Fibroblast of lung (primary cell): ENCODE results near the gene CYP4V2. TPM values are rescaled to one million over a fixed set of nuclear protein-coding genes. Genes with fewer than 3 reads are reported as not detected.

ENCODE experiments used
- DNase-seq, 2 donors: peaks; one replicate each; pipeline versions ENCODE4 v3.0.0 to v3.0.0-alpha.2; 2010; ENCODE audit warnings: low read depth in 2 of 2
- H2AFZ ChIP-seq: 2 replicates; pipeline ENCODE4 v1.5.1; 2012; ENCODE audit warnings: low read length, control low read depth, inconsistent platforms
- H3K27ac ChIP-seq: 2 replicates; pipeline ENCODE4 v1.5.1; 2011; ENCODE audit warnings: low read length, control low read depth; ENCODE audit not compliant: insufficient read depth
- H3K27me3 ChIP-seq: 2 replicates; pipeline ENCODE4 v1.5.1; 2011; ENCODE audit warnings: mild to moderate bottlenecking, low read length; ENCODE audit not compliant: control insufficient read depth, insufficient read depth
- H3K36me3 ChIP-seq: 2 replicates; pipeline ENCODE4 v1.5.1; 2011; ENCODE audit warnings: low read length; ENCODE audit not compliant: control insufficient read depth, insufficient read depth
- H3K4me1 ChIP-seq: 2 replicates; pipeline ENCODE4 v1.5.1; 2011; ENCODE audit warnings: low read length; ENCODE audit not compliant: control insufficient read depth, insufficient read depth; ENCODE audit errors: extremely low read depth
- H3K4me2 ChIP-seq: 2 replicates; pipeline ENCODE4 v1.5.1; 2011; ENCODE audit warnings: low read length, control low read depth; ENCODE audit not compliant: insufficient read depth; ENCODE audit errors: extremely low read depth
- H3K4me3 ChIP-seq, 4 experiments: fragments of 200-600 bp in 1 of 4; sonication (generic) in 1 of 4; replicated peaks in 1 of 4; 2 replicates each; pipeline ENCODE4 v1.5.1; 2011 to 2016; ENCODE audit warnings: low read length in 4 of 4, low read depth in 3 of 4, mild to moderate bottlenecking in 3 of 4, control low read depth in 2 of 4, inconsistent platforms in 1 of 4, mixed read lengths in 1 of 4; ENCODE audit not compliant: insufficient read depth in 1 of 4; ENCODE audit errors: control extremely low read depth in 1 of 4
- H3K79me2 ChIP-seq: 2 replicates; pipeline ENCODE4 v1.5.1; 2012; ENCODE audit warnings: mild to moderate bottlenecking, low read length, inconsistent platforms; ENCODE audit not compliant: control insufficient read depth, insufficient read depth
- H3K9ac ChIP-seq: 2 replicates; pipeline ENCODE4 v1.5.1; 2011; ENCODE audit warnings: mild to moderate bottlenecking, low read length, control low read depth; ENCODE audit not compliant: insufficient read depth
- H3K9me3 ChIP-seq: 2 replicates; pipeline ENCODE4 v1.5.1; 2012; ENCODE audit warnings: low read depth, low read length; ENCODE audit not compliant: control insufficient read depth, insufficient read depth
- H4K20me1 ChIP-seq: 2 replicates; pipeline ENCODE4 v1.5.1; 2011; ENCODE audit warnings: low read length; ENCODE audit not compliant: control insufficient read depth, insufficient read depth; ENCODE audit errors: extremely low read depth
- CTCF ChIP-seq, 2 donors: IDR thresholded peaks in 1 of 2; conservative IDR thresholded peaks in 1 of 2; 1 replicate in 1 of 2; 2 replicates in 1 of 2; pipeline ENCODE4 v1.5.1; 2011 to 2012; ENCODE audit warnings: low read length in 2 of 2, control low read depth in 1 of 2, inconsistent platforms in 1 of 2, low read depth in 1 of 2, mild to moderate bottlenecking in 1 of 2
- EZH2 ChIP-seq: IDR thresholded peaks from 2 replicates; pipeline ENCODE4 v1.5.1; 2012; ENCODE audit warnings: low read length, control low read depth, mild to moderate bottlenecking; ENCODE audit errors: missing control alignments
- polyA plus RNA-seq, 2 donors: library from polyadenylated mRNA; depleted of rRNA in 1 of 2; stranded (reverse) in 1 of 2; unstranded in 1 of 2; fragments of >200 nt; gene quantifications; 2 replicates each; pipeline ENCODE4 v1.2.1, GENCODE V29; 2011 to 2012; ENCODE audit warnings: missing spikeins in 1 of 2
- total RNA-seq: library from RNA; depleted of rRNA; stranded (reverse); fragments of >200 nt; gene quantifications from 2 replicates; pipeline ENCODE4 v1.2.1, GENCODE V29; 2014

The CYP4V2 gene
- total and polyA plus RNA-seq, 2 donors (not counting 1 experiment from before 2014, with no cell fraction given): 17.2 to 37.8 TPM

GRCh38 chr4:186236126-186236525 is 44.8 kb downstream of the CYP4V2 start:
- no peak for TF ChIP-seq CTCF (conservative IDR thresholded peaks at IDR 0.05 in 1 of 2, IDR thresholded peaks at IDR 0.05 in 1 of 2; ENCODE audit: low read depth in 1 of 2, low read length in 2 of 2)
- no peak for TF ChIP-seq EZH2
- no peak for DNase-seq
- Histone ChIP-seq H3K27me3 (no peaks in the 10 kb centered on the region), H3K9me3 (no peaks in the 10 kb centered on the region), H3K9ac (no peak overlapping the region), H3K27ac (no peak overlapping the region), H3K4me1 (no peaks in the 10 kb centered on the region), H2AFZ (no peak overlapping the region), H3K79me2 (no peaks in the 10 kb centered on the region), H4K20me1 (no peaks in the 10 kb centered on the region), H3K4me3 (no peak overlapping the region), H3K4me2 (no peak overlapping the region), H3K36me3 (no peaks in the 10 kb centered on the region)

- no peaks in the 10 kb centered on the region for H3K36me3 ChIP-seq
- no peak for DNase-seq
- no peaks in the 10 kb centered on the region for H3K27me3 ChIP-seq
- H3K4me3 ChIP-seq: no peak overlapping the region
- no peaks in the 10 kb centered on the region for H3K79me2 ChIP-seq
- no peak overlapping the region for H3K9ac ChIP-seq
- H3K4me2 ChIP-seq: no peak overlapping the region
- H3K9me3 ChIP-seq: no peaks in the 10 kb centered on the region
- H3K4me1 ChIP-seq: no peaks in the 10 kb centered on the region
- no peak overlapping the region for H2AFZ ChIP-seq
- TF ChIP-seq CTCF (conservative IDR thresholded peaks at IDR 0.05 in 1 of 2, IDR thresholded peaks at IDR 0.05 in 1 of 2; ENCODE audit: low read depth in 1 of 2, low read length in 2 of 2) (no peak), EZH2 (no peak)
- H3K27ac ChIP-seq: no peak overlapping the region
- no peaks in the 10 kb centered on the region for H4K20me1 ChIP-seq
These were observed 49.1 kb downstream of the CYP4V2 start for GRCh38 chr4:186240452-186240847.

- H3K4me2 ChIP-seq: no peak overlapping the region
- H4K20me1 ChIP-seq: no peaks in the 10 kb centered on the region
- no peak overlapping the region for H3K27ac ChIP-seq
- H3K36me3 ChIP-seq: no peaks in the 10 kb centered on the region
- no peak overlapping the region for H2AFZ ChIP-seq
- H3K79me2 ChIP-seq: no peaks in the 10 kb centered on the region
- no peak overlapping the region for H3K4me3 ChIP-seq
- no peak for DNase-seq
- no peak overlapping the region for H3K9ac ChIP-seq
- H3K4me1 ChIP-seq: no peaks in the 10 kb centered on the region
- H3K27me3 ChIP-seq: no peaks in the 10 kb centered on the region
- TF ChIP-seq CTCF (conservative IDR thresholded peaks at IDR 0.05 in 1 of 2, IDR thresholded peaks at IDR 0.05 in 1 of 2; ENCODE audit: low read depth in 1 of 2, low read length in 2 of 2) (no peak), EZH2 (no peak)
- H3K9me3 ChIP-seq: no peaks in the 10 kb centered on the region
These were observed 49.6 kb downstream of the CYP4V2 start for GRCh38 chr4:186240848-186241491.
